OCI-LY7 (cell line): ENCODE data around the gene TRIM10. TPM values are rescaled to one million over a fixed set of nuclear protein-coding genes. Genes with fewer than 3 reads are reported as not detected.
A peak's percentile ranks its signal among the peaks of the same experiment; 100 is the strongest.

Experiments used
- BruUV-seq: library from RNA; stranded (reverse); fragments of 400-500 nt; replicated peaks from 2 replicates; lab custom pipeline; 2021; lab: Mats Ljungman, UMichigan
- CTCF ChIA-PET: fragments of 300-600 bp; sonication (Branson Sonifier 250); formaldehyde crosslinking; loops from one replicate; lab custom pipeline; 2022; ENCODE audit warnings: antibody characterized with exemption; ENCODE audit not compliant: unreplicated experiment; lab: Charles Lee
- POLR2A ChIA-PET: fragments of 300-600 bp; sonication (Branson Sonifier 250); formaldehyde crosslinking; loops from one replicate; lab custom pipeline; 2022; ENCODE audit warnings: antibody characterized with exemption; lab: Charles Lee
- DNase-seq: peaks from one replicate; pipeline ENCODE4 v3.0.0-alpha.2; 2015; ENCODE audit warnings: low spot score
- H2AFZ ChIP-seq: fragments of 200-600 bp; sonication (generic), shearing (Covaris generic); 2 replicates; pipeline ENCODE4 v1.6.1; 2014; ENCODE audit warnings: mild to moderate bottlenecking, antibody characterized with exemption, low read length, moderate library complexity
- H3K27ac ChIP-seq: fragments of 200-600 bp; sonication (generic); 2 replicates; pipeline ENCODE4 v1.5.1; 2014; ENCODE audit warnings: mixed run types, low read depth, mild to moderate bottlenecking, moderate library complexity, low read length, inconsistent platforms; ENCODE audit not compliant: poor library complexity, severe bottlenecking
- H3K36me3 ChIP-seq: fragments of 200-600 bp; sonication (generic); 2 replicates; pipeline ENCODE4 v1.6.1; 2014; ENCODE audit warnings: mild to moderate bottlenecking, antibody characterized with exemption, low read length, moderate library complexity, mixed read lengths; ENCODE audit not compliant: insufficient read depth
- H3K4me1 ChIP-seq: fragments of 200-600 bp; sonication (generic); 2 replicates; pipeline ENCODE4 v1.5.1; 2014; ENCODE audit warnings: mild to moderate bottlenecking, low read length; ENCODE audit not compliant: insufficient read depth, poor library complexity, severe bottlenecking
- H3K4me2 ChIP-seq: fragments of 200-600 bp; sonication (generic); 2 replicates; pipeline ENCODE4 v1.6.1; 2014; ENCODE audit warnings: mild to moderate bottlenecking, low read length
- H3K4me3 ChIP-seq: fragments of 200-600 bp; sonication (generic); 2 replicates; pipeline ENCODE4 v1.5.1; 2014; ENCODE audit warnings: mild to moderate bottlenecking, low read depth, low read length; ENCODE audit not compliant: poor library complexity, severe bottlenecking
- H3K79me2 ChIP-seq: fragments of 200-600 bp; sonication (generic); 2 replicates; pipeline ENCODE4 v1.6.1; 2016; ENCODE audit warnings: low read depth, mild to moderate bottlenecking, low read length, moderate library complexity, mixed read lengths; ENCODE audit not compliant: insufficient read depth
- H3K9me2 ChIP-seq: fragments of 200-600 bp; sonication (generic); 2 replicates; pipeline ENCODE4 v1.6.1; 2016; ENCODE audit warnings: mild to moderate bottlenecking, low read length, mixed read lengths; ENCODE audit not compliant: insufficient read depth
- H3K9me3 ChIP-seq: fragments of 200-600 bp; sonication (generic); 2 replicates; pipeline ENCODE4 v1.6.1; 2014; ENCODE audit warnings: mild to moderate bottlenecking, mixed run types, low read length, mixed read lengths
- H4K20me1 ChIP-seq: fragments of 200-600 bp; sonication (generic); 2 replicates; pipeline ENCODE4 v1.6.1; 2014; ENCODE audit warnings: mild to moderate bottlenecking, antibody characterized with exemption, low read length, moderate library complexity, mixed read lengths; ENCODE audit not compliant: insufficient read depth
- CTCF ChIP-seq: fragments of 200-600 bp; sonication (generic); conservative IDR thresholded peaks from 2 replicates; pipeline ENCODE4 v1.5.1; 2014; ENCODE audit warnings: mild to moderate bottlenecking, antibody characterized with exemption, low read length, moderate library complexity, mixed read lengths
- EZH2phosphoT487 ChIP-seq: fragments of 200-600 bp; sonication (generic); IDR thresholded peaks from 2 replicates; pipeline ENCODE4 v1.6.1; 2018; ENCODE audit warnings: low read depth, borderline replicate concordance, mild to moderate bottlenecking, mixed run types, antibody characterized with exemption, low read length, moderate library complexity, mixed read lengths
- intact Hi-C: fragments of 100-400 bp; cut with micrococcal nuclease; formaldehyde crosslinking; loops from one replicate; pipeline ENCODE4 v1.10.0; 2022; ENCODE audit not compliant: unreplicated experiment
- total RNA-seq, 2 experiments: library from RNA; depleted of rRNA in 1 of 2; stranded (reverse); fragments of >200 nt in 1 of 2; shearing (Covaris generic) in 1 of 2; gene quantifications; 2 replicates each; pipeline ENCODE4 v1.2.3, GENCODE V29; 2014 to 2022

Gene TRIM10
- total RNA-seq, 2 experiments from 2014 or later: not detected

GRCh38 chr6:30188541-30188940 lies 27.5 kb upstream of the TRIM10 start:
- no peak overlapping the region for H2AFZ ChIP-seq
- BruUV-seq: no TSS peak
- H4K20me1 ChIP-seq: no peaks in the 10 kb centered on the region
- H3K9me3 ChIP-seq: no peaks in the 10 kb centered on the region
- intact Hi-C loops: no loop called here
- no peak overlapping the region for H3K4me2 ChIP-seq
- DNase-seq: no peak
- no peaks in the 10 kb centered on the region for H3K9me2 ChIP-seq
- H3K36me3 ChIP-seq: peaks cover 85% of the 10 kb centered on the region
- H3K27ac ChIP-seq: no peak overlapping the region
- POLR2A ChIA-PET: no interaction called here
- no peaks in the 10 kb centered on the region for H3K4me1 ChIP-seq
- TF ChIP-seq CTCF (no peak), EZH2phosphoT487 (no peak)
- CTCF ChIA-PET: no interaction called here
- no peak overlapping the region for H3K4me3 ChIP-seq
- H3K79me2 ChIP-seq: no peaks in the 10 kb centered on the region

GRCh38 chr6:30185846-30186484 lies 25.0 kb upstream of the TRIM10 start:
- CTCF ChIA-PET: no interaction called here
- Histone ChIP-seq H3K36me3 (peaks cover 64% of the 10 kb centered on the region), H2AFZ (no peak overlapping the region), H3K79me2 (no peaks in the 10 kb centered on the region), H4K20me1 (no peaks in the 10 kb centered on the region), H3K27ac (no peak overlapping the region), H3K4me1 (no peaks in the 10 kb centered on the region), H3K4me2 (no peak overlapping the region), H3K9me3 (no peaks in the 10 kb centered on the region), H3K9me2 (no peaks in the 10 kb centered on the region), H3K4me3 (no peak overlapping the region)
- no peak for DNase-seq
- POLR2A ChIA-PET: no interaction called here
- intact Hi-C loops: no loop called here
- TF ChIP-seq EZH2phosphoT487: no peak
- TF ChIP-seq CTCF: no peak
- BruUV-seq: no TSS peak

GRCh38 chr6:30184417-30185031 lies 23.5 kb upstream of the TRIM10 start:
- Histone ChIP-seq H3K27ac (no peak overlapping the region), H3K4me2 (no peak overlapping the region), H3K36me3 (peaks cover 49% of the 10 kb centered on the region), H3K79me2 (no peaks in the 10 kb centered on the region), H3K9me2 (no peaks in the 10 kb centered on the region), H3K4me3 (no peak overlapping the region), H4K20me1 (no peaks in the 10 kb centered on the region), H2AFZ (no peak overlapping the region), H3K9me3 (peaks cover 5% of the 10 kb centered on the region; the same call in 1 of the 2 replicates), H3K4me1 (no peaks in the 10 kb centered on the region)
- TF ChIP-seq CTCF: no peak
- TF ChIP-seq EZH2phosphoT487: no peak
- ChIA-PET CTCF (no interaction called here), POLR2A (interaction anchor here (0.5 kb wide), 1 partner anchor 50 kb away, joined by 5 read pairs; no protein-coding TSS in a partner anchor)
- BruUV-seq: TSS peak; percentile 70
- intact Hi-C loops: no loop called here
- DNase-seq: no peak
